Activated CD4-positive, alpha-beta memory T cell treated with anti-CD3 and anti-CD28 coated beads for 36 hours (primary cell): Measurements from ENCODE around the gene ELMOD1. TPM values are rescaled to one million over a fixed set of nuclear protein-coding genes. Genes with fewer than 3 reads are reported as not detected.

Source experiments
- CTCF ChIA-PET: fragments of 350-600 bp; sonication (Branson Sonifier 250); formaldehyde crosslinking; loops from one replicate; lab custom pipeline; 2021; ENCODE audit warnings: antibody characterized with exemption, inconsistent platforms; lab: Charles Lee
- POLR2A ChIA-PET: fragments of 350-600 bp; sonication (Branson Sonifier 250); formaldehyde crosslinking; loops from one replicate; lab custom pipeline; 2021; ENCODE audit warnings: antibody characterized with exemption; lab: Charles Lee
- DNase-seq: peaks from one replicate; pipeline ENCODE4 v3.0.0-alpha.2; 2020
- H3K27ac Mint-ChIP-seq: one replicate; pipeline ENCODE4 v1.8.0; 2021; ENCODE audit warnings: mixed read lengths
- H3K27me3 Mint-ChIP-seq: one replicate; pipeline ENCODE4 v1.8.0; 2021; ENCODE audit warnings: mixed read lengths
- H3K36me3 Mint-ChIP-seq: one replicate; pipeline ENCODE4 v1.8.0; 2021; ENCODE audit warnings: mixed read lengths
- H3K4me1 Mint-ChIP-seq: one replicate; pipeline ENCODE4 v1.8.0; 2021; ENCODE audit warnings: low read depth, mixed read lengths
- H3K4me3 Mint-ChIP-seq: one replicate; pipeline ENCODE4 v1.8.0; 2021; ENCODE audit warnings: mild to moderate bottlenecking, mixed read lengths
- H3K9me3 Mint-ChIP-seq: one replicate; pipeline ENCODE4 v1.8.0; 2021; ENCODE audit warnings: mixed read lengths
- intact Hi-C: fragments of 100-400 bp; cut with micrococcal nuclease; formaldehyde crosslinking; loops from one replicate; pipeline ENCODE4 v1.15.1; 2023
- total RNA-seq, 2 experiments: library from RNA; stranded (reverse); gene quantifications; one replicate each; pipeline ENCODE4 v1.2.3, GENCODE V29; 2021

ELMOD1 gene
- total RNA-seq, 2 experiments from 2014 or later, result 0.12 TPM; not detected in 1

- ChIA-PET POLR2A (no interaction called here), CTCF (interaction anchor here (2.0 kb wide), 1 partner anchor 11 kb away, joined by 5 read pairs; no protein-coding TSS in a partner anchor)
- H3K27me3 Mint-ChIP-seq, result peaks cover 4% of the 10 kb centered on the region
- no peak for DNase-seq
- no peaks in the 10 kb centered on the region for H3K36me3 Mint-ChIP-seq
- H3K4me3 Mint-ChIP-seq, result no peak overlapping the region
- no peaks in the 10 kb centered on the region for H3K9me3 Mint-ChIP-seq
- no peak overlapping the region for H3K27ac Mint-ChIP-seq
- no peaks in the 10 kb centered on the region for H3K4me1 Mint-ChIP-seq
- intact Hi-C loops, result no loop called here
Measured at GRCh38 chr11:107677924-107678631, 87.1 kb downstream of the ELMOD1 start.

- Mint-ChIP-seq H3K36me3 (no peaks in the 10 kb centered on the region), H3K4me3 (no peak overlapping the region), H3K27ac (no peak overlapping the region), H3K4me1 (no peaks in the 10 kb centered on the region), H3K27me3 (peaks cover 4% of the 10 kb centered on the region), H3K9me3 (no peaks in the 10 kb centered on the region)
- DNase-seq, result no peak
- ChIA-PET CTCF (interaction anchor here (2.0 kb wide), 1 partner anchor 11 kb away, joined by 5 read pairs; no protein-coding TSS in a partner anchor), POLR2A (no interaction called here)
- intact Hi-C loops, result no loop called here
Measured at GRCh38 chr11:107678632-107678971, 87.7 kb downstream of the ELMOD1 start.

- CTCF ChIA-PET, result interaction anchor here (1.4 to 2.0 kb wide), 2 partner anchors 10 kb away, joined by 3 to 5 read pairs; no protein-coding TSS in a partner anchor
- Mint-ChIP-seq H3K27me3 (peaks cover 4% of the 10 kb centered on the region), H3K36me3 (no peaks in the 10 kb centered on the region), H3K9me3 (no peaks in the 10 kb centered on the region), H3K27ac (no peak overlapping the region), H3K4me3 (no peak overlapping the region), H3K4me1 (no peaks in the 10 kb centered on the region)
- POLR2A ChIA-PET, result no interaction called here
- intact Hi-C loops, result no loop called here
- no peak for DNase-seq
Measured at GRCh38 chr11:107679255-107680024, 88.5 kb downstream of the ELMOD1 start.

- Mint-ChIP-seq H3K27ac (no peak overlapping the region), H3K27me3 (peaks cover 3% of the 10 kb centered on the region), H3K36me3 (no peaks in the 10 kb centered on the region), H3K9me3 (no peaks in the 10 kb centered on the region), H3K4me1 (no peaks in the 10 kb centered on the region), H3K4me3 (no peak overlapping the region)
- POLR2A ChIA-PET, result no interaction called here
- CTCF ChIA-PET, result interaction anchor here (0.6 to 1.8 kb wide), 4 partner anchors 9 to 330 kb away, joined by 3 to 5 read pairs (median 3); no protein-coding TSS in a partner anchor
- DNase-seq, result no peak
- intact Hi-C loops, result no loop called here
Measured at GRCh38 chr11:107682171-107682570, 91.2 kb downstream of the ELMOD1 start.

GRCh38 chr11:107682572-107682971 lies 91.6 kb downstream of the ELMOD1 start:
- ChIA-PET CTCF (interaction anchor here (0.6 to 1.8 kb wide), 4 partner anchors 10 to 329 kb away, joined by 3 to 5 read pairs (median 3); no protein-coding TSS in a partner anchor), POLR2A (no interaction called here)
- H3K36me3 Mint-ChIP-seq, result no peaks in the 10 kb centered on the region
- H3K4me3 Mint-ChIP-seq, result no peak overlapping the region
- no peak for DNase-seq
- H3K27me3 Mint-ChIP-seq, result peaks cover 3% of the 10 kb centered on the region
- no peaks in the 10 kb centered on the region for H3K9me3 Mint-ChIP-seq
- H3K27ac Mint-ChIP-seq, result no peak overlapping the region
- H3K4me1 Mint-ChIP-seq, result no peaks in the 10 kb centered on the region
- intact Hi-C loops, result no loop called here

- intact Hi-C loops, result no loop called here
- H3K4me3 Mint-ChIP-seq, result no peak overlapping the region
- H3K36me3 Mint-ChIP-seq, result no peaks in the 10 kb centered on the region
- H3K27ac Mint-ChIP-seq, result no peak overlapping the region
- ChIA-PET POLR2A (no interaction called here), CTCF (interaction anchor here (0.6 to 1.3 kb wide), 8 partner anchors 13 to 380 kb away, joined by 3 read pairs; no protein-coding TSS in a partner anchor)
- DNase-seq, result no peak
- H3K9me3 Mint-ChIP-seq, result no peaks in the 10 kb centered on the region
- no peaks in the 10 kb centered on the region for H3K4me1 Mint-ChIP-seq
- peaks cover 3% of the 10 kb centered on the region for H3K27me3 Mint-ChIP-seq
Measured at GRCh38 chr11:107683061-107683460, 92.1 kb downstream of the ELMOD1 start.

- Mint-ChIP-seq H3K4me3 (no peak overlapping the region), H3K4me1 (no peaks in the 10 kb centered on the region), H3K36me3 (no peaks in the 10 kb centered on the region), H3K27ac (no peak overlapping the region), H3K9me3 (no peaks in the 10 kb centered on the region), H3K27me3 (peaks cover 3% of the 10 kb centered on the region)
- DNase-seq, result no peak
- intact Hi-C loops, result no loop called here
- POLR2A ChIA-PET, result no interaction called here
- CTCF ChIA-PET, result interaction anchor here (0.6 to 1.1 kb wide), 5 partner anchors 13 to 381 kb away, joined by 3 to 5 read pairs (median 3); no protein-coding TSS in a partner anchor
Measured at GRCh38 chr11:107683807-107684206, 92.9 kb downstream of the ELMOD1 start.

GRCh38 chr11:107688322-107688918 lies 97.5 kb downstream of the ELMOD1 start:
- intact Hi-C loops, result no loop called here
- ChIA-PET POLR2A (no interaction called here), CTCF (interaction anchor here (0.9 to 3.6 kb wide), 17 partner anchors 18 to 253 kb away, joined by 3 to 88 read pairs (median 4); partner anchors contain the start of gene ALKBH8)
- Mint-ChIP-seq H3K27me3 (peaks cover 14% of the 10 kb centered on the region), H3K9me3 (no peaks in the 10 kb centered on the region), H3K27ac (no peak overlapping the region), H3K4me1 (no peaks in the 10 kb centered on the region), H3K4me3 (no peak overlapping the region), H3K36me3 (no peaks in the 10 kb centered on the region)
- no peak for DNase-seq

GRCh38 chr11:107689317-107690202 lies 98.6 kb downstream of the ELMOD1 start:
- no peak overlapping the region for H3K27ac Mint-ChIP-seq
- H3K4me1 Mint-ChIP-seq, result no peaks in the 10 kb centered on the region
- H3K9me3 Mint-ChIP-seq, result no peaks in the 10 kb centered on the region
- no peak overlapping the region for H3K4me3 Mint-ChIP-seq
- CTCF ChIA-PET, result interaction anchor here (0.6 to 3.6 kb wide), 32 partner anchors 9 to 254 kb away, joined by 3 to 88 read pairs (median 4); partner anchors contain the start of genes ALKBH8 and ELMOD1
- no peaks in the 10 kb centered on the region for H3K36me3 Mint-ChIP-seq
- intact Hi-C loops, result loop anchor here (1.0 kb wide), 3 partner anchors 113 to 140 kb away; no protein-coding TSS in a partner anchor
- POLR2A ChIA-PET, result interaction anchor here (0.8 to 1.0 kb wide), 2 partner anchors 124 to 140 kb away, joined by 3 read pairs; partner anchors contain the start of gene ALKBH8
- H3K27me3 Mint-ChIP-seq, result peaks cover 14% of the 10 kb centered on the region
- peak; percentile 69 for DNase-seq

GRCh38 chr11:107691000-107691750 lies 100.2 kb downstream of the ELMOD1 start:
- no peak overlapping the region for H3K4me3 Mint-ChIP-seq
- ChIA-PET POLR2A (no interaction called here), CTCF (interaction anchor here (0.7 to 3.6 kb wide), 4 partner anchors 116 to 207 kb away, joined by 3 to 52 read pairs (median 4); no protein-coding TSS in a partner anchor)
- H3K27me3 Mint-ChIP-seq, result peaks cover 14% of the 10 kb centered on the region
- no peak for DNase-seq
- H3K9me3 Mint-ChIP-seq, result no peaks in the 10 kb centered on the region
- intact Hi-C loops, result no loop called here
- no peaks in the 10 kb centered on the region for H3K36me3 Mint-ChIP-seq
- no peak overlapping the region for H3K27ac Mint-ChIP-seq
- H3K4me1 Mint-ChIP-seq, result no peaks in the 10 kb centered on the region
